Measurements from ENCODE around the gene SLC39A5.

SLC39A5 gene

GRCh38 chr12:56229916-56230431 is at the start of gene SLC39A5:
TSS of gene SLC39A5 (plus strand) at chr12:56230051. CDS start at chr12:56231275, 1,224 bp downstream.
- in situ Hi-C loops (cut with MboI; ENCODE audit: low sequenced_read_pairs, unreplicated experiment) = no loop called here
- TF ChIP-seq CTCF (IDR thresholded peaks at IDR 0.05; ENCODE audit: borderline replicate concordance, control extremely low read depth, extremely low read depth, insufficient read depth, missing control alignments) = no peak
- peak; percentile 24 for DNase-seq (ENCODE audit: low spot score)

GRCh38 chr12:56186957-56187356 is 42.9 kb upstream of the SLC39A5 start:
- in situ Hi-C loops (cut with MboI; ENCODE audit: low sequenced_read_pairs, unreplicated experiment) = no loop called here
- no peak for DNase-seq (ENCODE audit: low spot score)

GRCh38 chr12:56188131-56188777 is 41.6 kb upstream of the SLC39A5 start:
- DNase-seq (ENCODE audit: low spot score) = no peak
- in situ Hi-C loops (cut with MboI; ENCODE audit: low sequenced_read_pairs, unreplicated experiment) = no loop called here
- TF ChIP-seq CTCF (IDR thresholded peaks at IDR 0.05; ENCODE audit: borderline replicate concordance, control extremely low read depth, extremely low read depth, insufficient read depth, missing control alignments) = no peak

More at GRCh38 chr12:56186957-56187356, 42.9 kb upstream of the SLC39A5 start:
- no peak for TF ChIP-seq CTCF (IDR thresholded peaks at IDR 0.05; ENCODE audit: borderline replicate concordance, control extremely low read depth, extremely low read depth, insufficient read depth, missing control alignments)

GRCh38 chr12:56188778-56189098 is 41.1 kb upstream of the SLC39A5 start:
- DNase-seq (ENCODE audit: low spot score) = no peak
- TF ChIP-seq CTCF (IDR thresholded peaks at IDR 0.05; ENCODE audit: borderline replicate concordance, control extremely low read depth, extremely low read depth, insufficient read depth, missing control alignments) = no peak
- in situ Hi-C loops (cut with MboI; ENCODE audit: low sequenced_read_pairs, unreplicated experiment) = no loop called here

GRCh38 chr12:56189099-56189917 is 40.5 kb upstream of the SLC39A5 start, which contains the start of gene SMARCC2:
TSS of gene SMARCC2 (minus strand) at chr12:56189483. CDS start at chr12:56189461, 22 bp downstream.
- peak; percentile 95 for DNase-seq (ENCODE audit: low spot score)
- TF ChIP-seq CTCF (IDR thresholded peaks at IDR 0.05; ENCODE audit: borderline replicate concordance, control extremely low read depth, extremely low read depth, insufficient read depth, missing control alignments) = peak; percentile 96
- in situ Hi-C loops (cut with MboI; ENCODE audit: low sequenced_read_pairs, unreplicated experiment) = no loop called here

- DNase-seq (ENCODE audit: low spot score) = peak; percentile 76
- in situ Hi-C loops (cut with MboI; ENCODE audit: low sequenced_read_pairs, unreplicated experiment) = no loop called here
- no peak for TF ChIP-seq CTCF (IDR thresholded peaks at IDR 0.05; ENCODE audit: borderline replicate concordance, control extremely low read depth, extremely low read depth, insufficient read depth, missing control alignments)
Observed at GRCh38 chr12:56189918-56190694, 39.7 kb upstream of the SLC39A5 start.
